Left lung (tissue), 10 donors: Measurements from ENCODE around the gene FAM83E. TPM values are rescaled to one million over a fixed set of nuclear protein-coding genes. Genes with fewer than 3 reads are reported as not detected.

Experiments
- ATAC-seq: fragments of 200-7000 bp; cut with Tn5 transposase; one replicate; pipeline ENCODE4 v1.9.1; 2020; ENCODE audit warnings: moderate library complexity
- DNase-seq, 4 donors: peaks; one replicate each; pipeline ENCODE4 v3.0.0-alpha.2; 2013 to 2020
- H3K27ac ChIP-seq, 2 donors: fragments of 200-600 bp; sonication (generic) in 1 of 2; one replicate each; pipeline versions ENCODE4 v1.5.0 to v1.8.0; 2020 to 2021
- H3K27me3 ChIP-seq, 2 donors: fragments of 200-600 bp; sonication (generic) in 1 of 2; one replicate each; pipeline versions ENCODE4 v1.5.0 to v1.8.0; 2020 to 2021
- H3K36me3 ChIP-seq, 2 donors: fragments of 200-600 bp; sonication (generic) in 1 of 2; one replicate each; pipeline versions ENCODE4 v1.5.0 to v1.8.0; 2020 to 2021
- H3K4me1 ChIP-seq, 2 donors: fragments of 200-600 bp; one replicate each; pipeline ENCODE4 v1.8.0; 2021
- H3K4me3 ChIP-seq, 2 donors: fragments of 200-600 bp; sonication (generic) in 1 of 2; one replicate each; pipeline versions ENCODE4 v1.5.0 to v1.8.0; 2020 to 2021; ENCODE audit warnings: mild to moderate bottlenecking in 1 of 2
- H3K9me3 ChIP-seq, 2 donors: fragments of 200-600 bp; sonication (generic) in 1 of 2; one replicate each; pipeline versions ENCODE4 v1.5.0 to v1.8.0; 2020 to 2021
- CTCF ChIP-seq, 2 donors: fragments of 200-600 bp; sonication (generic) in 1 of 2; IDR thresholded peaks; one replicate each; pipeline versions ENCODE4 v1.5.0 to v1.8.0; 2021; ENCODE audit warnings: antibody characterized with exemption in 2 of 2
- intact Hi-C, 2 donors: fragments of 100-400 bp; cut with DNase I; formaldehyde crosslinking; loops; one replicate each; pipeline versions ENCODE4 v1.11.2 to v1.14.2; 2022
- polyA plus RNA-seq, 6 donors: library from polyadenylated mRNA; unstranded; fragments of 120-200 nt; gene quantifications; one replicate each; pipeline ENCODE4 v1.2.1, GENCODE V29; 2013; ENCODE audit not compliant: insufficient read length in 6 of 6
- total RNA-seq, 2 donors: library from RNA; stranded (reverse); fragmentation: NEBNext Ultra II Directional; extraction: Animal tissue kit (Norgen Biotek cat#: 25700); gene quantifications; one replicate each; pipeline ENCODE4 v1.2.1, GENCODE V29; 2021
- donor health status: DM: no; HTN: yes; CAD: no.
- donor health status: DM: no; HTN: no; CAD: no.

Gene FAM83E
- total and polyA plus RNA-seq, 8 donors, result 4.7 to 50.0 (median 8.5) TPM

GRCh38 chr19:48565090-48565489 is 49.8 kb downstream of the FAM83E start:
- H3K4me3 ChIP-seq, result no peak overlapping the region
- peaks cover 0 to 18% of the 10 kb centered on the region in 2 donors for H3K27me3 ChIP-seq
- no peak for DNase-seq
- H3K4me1 ChIP-seq, result peaks cover 4 to 18% of the 10 kb centered on the region in 2 donors
- no peaks in the 10 kb centered on the region for H3K36me3 ChIP-seq
- no peak for TF ChIP-seq CTCF (IDR thresholded peaks at IDR 0.05)
- H3K9me3 ChIP-seq, result no peaks in the 10 kb centered on the region
- no peak for ATAC-seq
- no peak overlapping the region for H3K27ac ChIP-seq
- intact Hi-C loops, result no loop called here

Other genes starting within 250 kb of the FAM83E start
- 100 to 1,000 TPM; 171 to 187 TPM for gene KDELR1, start 223.5 kb downstream of the FAM83E start, total RNA-seq
- 100 to 1,000 TPM; 159 to 178 (median 163) TPM for gene KDELR1, start 223.5 kb downstream of the FAM83E start, polyA plus RNA-seq
- 1 to 10 TPM in 1 of 2 donors, under 1 TPM in 1; 0.94 to 1.3 TPM for gene GRIN2D, start 221.4 kb downstream of the FAM83E start, total RNA-seq
- under 1 TPM; 0.25 to 0.51 (median 0.30) TPM for gene GRIN2D, start 221.4 kb downstream of the FAM83E start, polyA plus RNA-seq
- gene GRWD1, start 169.1 kb downstream of the FAM83E start, total RNA-seq, result 10 to 100 TPM; 21.5 to 33.8 TPM
- gene GRWD1, start 169.1 kb downstream of the FAM83E start, polyA plus RNA-seq, result 10 to 100 TPM; 18.4 to 29.0 (median 24.4) TPM
- under 1 TPM; 0.52 to 0.61 TPM for gene KCNJ14, start 159.5 kb downstream of the FAM83E start, total RNA-seq
- gene KCNJ14, start 159.5 kb downstream of the FAM83E start, polyA plus RNA-seq, result 1 to 10 TPM in 5 of 6 donors, under 1 TPM in 1; 0.94 to 1.3 (median 1.2) TPM
- gene CYTH2, start 145.7 kb downstream of the FAM83E start, total RNA-seq, result 10 to 100 TPM; 49.8 to 65.9 TPM
- gene CYTH2, start 145.7 kb downstream of the FAM83E start, polyA plus RNA-seq, result 100 to 1,000 TPM in 2 of 6 donors, 10 to 100 TPM in 4; 86.5 to 108 (median 91.5) TPM
- 1 to 10 TPM; 4.4 to 9.5 TPM for gene LMTK3, start 103.2 kb downstream of the FAM83E start, total RNA-seq
- 1 to 10 TPM; 1.7 to 3.5 (median 2.6) TPM for gene LMTK3, start 103.2 kb downstream of the FAM83E start, polyA plus RNA-seq
- 1 to 10 TPM; 2.8 to 6.3 TPM for gene SULT2B1, start 62.9 kb downstream of the FAM83E start, total RNA-seq
- gene SULT2B1, start 62.9 kb downstream of the FAM83E start, polyA plus RNA-seq, result 1 to 10 TPM; 2.1 to 3.8 (median 2.9) TPM
- not detected for gene SPACA4, start 8.3 kb downstream of the FAM83E start, total RNA-seq
- gene SPACA4, start 8.3 kb downstream of the FAM83E start, polyA plus RNA-seq, result under 1 TPM; 0.17 to 0.78 (median 0.26) TPM
- 1,000 to 10,000 TPM; 1,028 to 1,088 TPM for gene RPL18, start 4.1 kb upstream of the FAM83E start, total RNA-seq
- gene RPL18, start 4.1 kb upstream of the FAM83E start, polyA plus RNA-seq, result 1,000 to 10,000 TPM; 1,451 to 1,744 (median 1,588) TPM
- gene SPHK2, start 4.4 kb upstream of the FAM83E start, total RNA-seq, result 10 to 100 TPM; 21.3 to 27.5 TPM
- gene SPHK2, start 4.4 kb upstream of the FAM83E start, polyA plus RNA-seq, result 10 to 100 TPM; 10.2 to 17.1 (median 14.1) TPM
- 10 to 100 TPM in 1 of 2 donors, 1 to 10 TPM in 1; 8.9 to 10.5 TPM for gene DBP, start 22.3 kb upstream of the FAM83E start, total RNA-seq
- 10 to 100 TPM in 2 of 6 donors, 1 to 10 TPM in 4; 6.4 to 11.1 (median 9.5) TPM for gene DBP, start 22.3 kb upstream of the FAM83E start, polyA plus RNA-seq
- 1 to 10 TPM; 3.6 to 3.9 TPM for gene CA11, start 31.1 kb upstream of the FAM83E start, total RNA-seq
- gene CA11, start 31.1 kb upstream of the FAM83E start, polyA plus RNA-seq, result 1 to 10 TPM; 3.7 to 5.6 (median 5.0) TPM
- under 1 TPM; 0.29 to 0.73 TPM for gene NTN5, start 57.9 kb upstream of the FAM83E start, total RNA-seq
- gene NTN5, start 57.9 kb upstream of the FAM83E start, polyA plus RNA-seq, result 1 to 10 TPM in 4 of 6 donors, under 1 TPM in 2; 0.66 to 1.4 (median 1.1) TPM
- gene FUT2, start 80.9 kb upstream of the FAM83E start, total RNA-seq, result 1 to 10 TPM; 1.1 to 2.7 TPM
- gene FUT2, start 80.9 kb upstream of the FAM83E start, polyA plus RNA-seq, result 1 to 10 TPM; 2.1 to 3.7 (median 2.8) TPM
- gene MAMSTR, start 104.6 kb upstream of the FAM83E start, total RNA-seq, result 1 to 10 TPM; 1.3 to 1.5 TPM
- 1 to 10 TPM; 4.3 to 5.2 (median 4.6) TPM for gene MAMSTR, start 104.6 kb upstream of the FAM83E start, polyA plus RNA-seq
- gene RASIP1, start 125.5 kb upstream of the FAM83E start, total RNA-seq, result 10 to 100 TPM; 15.0 to 25.4 TPM
- gene RASIP1, start 125.5 kb upstream of the FAM83E start, polyA plus RNA-seq, result 10 to 100 TPM; 16.0 to 29.9 (median 23.8) TPM
- gene IZUMO1, start 131.8 kb upstream of the FAM83E start, total RNA-seq, result 1 to 10 TPM in 1 of 2 donors, under 1 TPM in 1; 0.96 to 1.5 TPM
- gene IZUMO1, start 131.8 kb upstream of the FAM83E start, polyA plus RNA-seq, result 1 to 10 TPM; 1.1 to 3.6 (median 1.8) TPM
- 1 to 10 TPM; 6.0 to 8.7 TPM for gene FUT1, start 137.6 kb upstream of the FAM83E start, total RNA-seq
- 1 to 10 TPM; 5.1 to 8.6 (median 6.5) TPM for gene FUT1, start 137.6 kb upstream of the FAM83E start, polyA plus RNA-seq
- gene FGF21, start 140.4 kb upstream of the FAM83E start, total RNA-seq, result not detected
- gene FGF21, start 140.4 kb upstream of the FAM83E start, polyA plus RNA-seq, result not detected
- 10 to 100 TPM; 68.5 to 87.5 TPM for gene BCAT2, start 196.0 kb upstream of the FAM83E start, total RNA-seq
- 10 to 100 TPM; 37.0 to 50.1 (median 42.2) TPM for gene BCAT2, start 196.0 kb upstream of the FAM83E start, polyA plus RNA-seq
- gene HSD17B14, start 221.4 kb upstream of the FAM83E start, total RNA-seq, result 10 to 100 TPM; 10.1 to 20.3 TPM
- gene HSD17B14, start 221.4 kb upstream of the FAM83E start, polyA plus RNA-seq, result 10 to 100 TPM in 1 of 6 donors, 1 to 10 TPM in 5; 6.7 to 10.9 (median 8.6) TPM